H1 (cell line): Measurements from ENCODE around the gene TUBGCP2.
A peak's percentile ranks its signal among the peaks of the same experiment; 100 is the strongest.

Experiments used
- BACH1 ChIP-seq: IDR thresholded peaks from 2 replicates; pipeline ENCODE4 v1.6.1; 2012; ENCODE audit warnings: low read length, improper control_type of control experiment
- CEBPB ChIP-seq: IDR thresholded peaks from 2 replicates; pipeline ENCODE4 v1.6.1; 2012; ENCODE audit warnings: low read depth, low read length
- CHD2 ChIP-seq: IDR thresholded peaks from 2 replicates; pipeline ENCODE4 v1.6.1; 2012; ENCODE audit warnings: low read length, improper control_type of control experiment
- CTCF ChIP-seq, 3 experiments: IDR thresholded peaks; 1 replicate in 2 of 3; 2 replicates in 1 of 3; pipeline versions ENCODE4 v1.5.1 to v1.6.1; 2011; ENCODE audit warnings: low read length in 3 of 3, mild to moderate bottlenecking in 3 of 3, inconsistent platforms in 2 of 3, low read depth in 1 of 3, moderate library complexity in 1 of 3; ENCODE audit not compliant: insufficient read depth in 1 of 3; ENCODE audit errors: control extremely low read depth in 1 of 3
- EP300 ChIP-seq, 2 experiments: IDR thresholded peaks; 1 replicate in 1 of 2; 2 replicates in 1 of 2; pipeline ENCODE4 v1.6.1; 2011 to 2012; ENCODE audit warnings: low read depth in 2 of 2, low read length in 2 of 2, mild to moderate bottlenecking in 2 of 2, borderline replicate concordance in 1 of 2, inconsistent platforms in 1 of 2, moderate library complexity in 1 of 2
- EZH2 ChIP-seq: fragments of 200-600 bp; sonication (generic); IDR thresholded peaks from 2 replicates; pipeline ENCODE4 v1.7.1; 2012; ENCODE audit warnings: low read depth, mild to moderate bottlenecking, moderate library complexity, low read length, inconsistent platforms; ENCODE audit not compliant: severe bottlenecking
- HDAC6 ChIP-seq: IDR thresholded peaks from one replicate; pipeline ENCODE4 v1.7.1; 2012; ENCODE audit warnings: low read depth, mild to moderate bottlenecking, inconsistent platforms, low read length, moderate library complexity
- POLR2A ChIP-seq, 2 experiments: IDR thresholded peaks; 1 replicate in 1 of 2; 2 replicates in 1 of 2; pipeline ENCODE4 v1.6.1; 2011; ENCODE audit warnings: low read depth in 2 of 2, low read length in 2 of 2, mild to moderate bottlenecking in 2 of 2; ENCODE audit errors: control extremely low read depth in 1 of 2
- POLR2AphosphoS5 ChIP-seq: IDR thresholded peaks from 2 replicates; pipeline ENCODE4 v1.6.1; 2011; ENCODE audit warnings: low read depth, low read length
- SIN3A ChIP-seq, 2 experiments: IDR thresholded peaks in 1 of 2; conservative IDR thresholded peaks in 1 of 2; 2 replicates each; pipeline ENCODE4 v1.6.1; 2011 to 2012; ENCODE audit warnings: low read length in 2 of 2, improper control_type of control experiment in 1 of 2, low read depth in 1 of 2, mild to moderate bottlenecking in 1 of 2
- TEAD4 ChIP-seq: IDR thresholded peaks from 2 replicates; pipeline ENCODE4 v1.6.1; 2012; ENCODE audit warnings: low read depth, low read length, inconsistent platforms, mixed read lengths
- ZNF274 ChIP-seq: IDR thresholded peaks from 2 replicates; pipeline ENCODE4 v1.7.0; 2012; ENCODE audit warnings: low read length, borderline replicate concordance; ENCODE audit errors: extremely low read depth
- TF ChIP-seq, protein P1 (sequence below): IDR thresholded peaks from 2 replicates; pipeline ENCODE4 v1.6.1; 2011; ENCODE audit warnings: low read depth, mild to moderate bottlenecking, low read length; ENCODE audit not compliant: insufficient read depth

DNA sequence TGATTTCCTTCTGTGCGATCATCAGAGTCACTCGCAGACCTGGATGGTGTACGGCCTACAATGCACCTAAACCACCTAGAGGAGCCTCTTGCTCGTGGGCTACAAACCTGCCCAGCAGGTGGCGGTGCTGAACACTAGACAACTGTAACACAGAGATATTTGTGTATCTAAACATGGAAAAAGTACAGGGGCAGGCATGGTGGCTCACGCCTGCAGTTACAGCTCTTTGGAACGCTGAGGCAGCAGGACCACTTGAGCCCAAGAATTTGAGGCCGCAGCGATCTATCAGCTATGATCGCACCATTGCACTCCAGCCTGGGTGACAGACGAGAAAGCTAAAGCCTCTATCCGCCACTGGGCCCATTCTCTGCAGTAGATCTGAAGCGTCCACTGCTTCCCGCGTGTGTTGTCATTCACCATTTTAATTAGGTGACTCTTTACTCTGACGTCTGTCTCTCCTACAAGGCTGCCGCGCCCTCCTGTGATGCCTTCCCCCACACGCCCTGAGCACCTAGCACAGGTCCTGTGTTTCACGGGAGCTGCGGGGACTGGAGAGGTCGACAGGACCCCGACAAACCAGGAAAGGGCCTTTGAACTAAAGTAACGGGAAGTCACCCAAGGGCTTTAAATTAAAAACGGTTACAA lies 774 bp downstream of the TUBGCP2 start:
- peak; percentile 72 to 74 (median 73) for TF ChIP-seq CTCF (IDR thresholded peaks at IDR 0.05; ENCODE audit: control extremely low read depth in 1 of 3, insufficient read depth in 1 of 3, low read depth in 1 of 3, low read length in 3 of 3)
- no peak for TF ChIP-seq POLR2A (IDR thresholded peaks at IDR 0.05; ENCODE audit: control extremely low read depth in 1 of 2, low read depth in 2 of 2, low read length in 2 of 2)
- TF ChIP-seq HDAC6: no peak
- TF ChIP-seq EZH2: no peak
- TF ChIP-seq SIN3A (conservative IDR thresholded peaks at IDR 0.05 in 1 of 2, IDR thresholded peaks at IDR 0.05 in 1 of 2; ENCODE audit: low read depth in 1 of 2, low read length in 2 of 2): no peak
- TF ChIP-seq, protein P1, sequence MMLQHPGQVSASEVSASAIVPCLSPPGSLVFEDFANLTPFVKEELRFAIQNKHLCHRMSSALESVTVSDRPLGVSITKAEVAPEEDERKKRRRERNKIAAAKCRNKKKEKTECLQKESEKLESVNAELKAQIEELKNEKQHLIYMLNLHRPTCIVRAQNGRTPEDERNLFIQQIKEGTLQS: no peak
- no peak for TF ChIP-seq TEAD4
- TF ChIP-seq BACH1: no peak
- TF ChIP-seq POLR2AphosphoS5: no peak
- TF ChIP-seq CEBPB: no peak
- no peak for TF ChIP-seq CHD2
- TF ChIP-seq EP300 (IDR thresholded peaks at IDR 0.05; ENCODE audit: borderline replicate concordance in 1 of 2, low read depth in 2 of 2, low read length in 2 of 2): no peak
- no peak for TF ChIP-seq ZNF274
